Mesodermal cell (in vitro differentiated cells): ENCODE measurements around the gene ANKRD29.

Source experiments
- H3K27ac ChIP-seq: 2 replicates; pipeline ENCODE4 v1.7.0; 2013; ENCODE audit warnings: mild to moderate bottlenecking, low read depth, low read length, moderate library complexity; ENCODE audit not compliant: severe bottlenecking
- H3K36me3 ChIP-seq: 2 replicates; pipeline ENCODE4 v1.7.1; 2013; ENCODE audit warnings: mild to moderate bottlenecking, low read length, moderate library complexity; ENCODE audit not compliant: control insufficient read depth, insufficient read depth
- H3K4me1 ChIP-seq: one replicate; pipeline ENCODE4 v1.7.1; 2013; ENCODE audit warnings: mild to moderate bottlenecking, low read length; ENCODE audit not compliant: insufficient read depth, control insufficient read depth, poor library complexity, severe bottlenecking
- H3K4me3 ChIP-seq: 2 replicates; pipeline ENCODE4 v1.7.0; 2013; ENCODE audit warnings: low read length, control low read depth, mild to moderate bottlenecking; ENCODE audit not compliant: insufficient read depth, poor library complexity, severe bottlenecking; ENCODE audit errors: extremely low read depth
- H3K9me3 ChIP-seq: 2 replicates; pipeline ENCODE4 v1.7.1; 2013; ENCODE audit warnings: mild to moderate bottlenecking, low read length, moderate library complexity; ENCODE audit not compliant: control insufficient read depth
- WGBS, 2 experiments: methylation state at CpG; one replicate each; pipeline ENCODE4 v1.1.5; 2013; ENCODE audit warnings: missing lambda C conversion rate in 2 of 2; ENCODE audit not compliant: insufficient coverage in 2 of 2; 5-methylcytosine and 5-hydroxymethylcytosine counted together

ANKRD29 gene

GRCh38 chr18:23664674-23665073 is 2.0 kb upstream of the ANKRD29 start:
- no peak overlapping the region for H3K27ac ChIP-seq
- 78% methylated on average over 2 to 5 of the region's 6 CpGs for WGBS, 2 experiments
- H3K4me3 ChIP-seq = no peak overlapping the region
- H3K36me3 ChIP-seq = no peaks in the 10 kb centered on the region
- H3K9me3 ChIP-seq = no peaks in the 10 kb centered on the region
- H3K4me1 ChIP-seq = no peaks in the 10 kb centered on the region

GRCh38 chr18:23661735-23662308 is 889 bp downstream of the ANKRD29 start:
- peak overlapping the region; percentile 28 for H3K4me3 ChIP-seq
- H3K9me3 ChIP-seq = no peaks in the 10 kb centered on the region
- H3K27ac ChIP-seq = no peak overlapping the region
- WGBS, 2 experiments = 73 to 75% methylated on average over 5 to 6 of the region's 9 CpGs
- no peaks in the 10 kb centered on the region for H3K36me3 ChIP-seq
- peaks cover 4% of the 10 kb centered on the region for H3K4me1 ChIP-seq

GRCh38 chr18:23658285-23658684 is 4.4 kb downstream of the ANKRD29 start:
- no peak overlapping the region for H3K4me3 ChIP-seq
- H3K4me1 ChIP-seq = peaks cover 8% of the 10 kb centered on the region
- H3K9me3 ChIP-seq = no peaks in the 10 kb centered on the region
- WGBS, 2 experiments = 97 to 100% methylated on average over 2 to 5 of the region's 5 CpGs
- H3K36me3 ChIP-seq = no peaks in the 10 kb centered on the region
- no peak overlapping the region for H3K27ac ChIP-seq

- Histone ChIP-seq H3K27ac (no peak overlapping the region), H3K4me1 (peaks cover 4% of the 10 kb centered on the region), H3K4me3 (no peak overlapping the region), H3K9me3 (no peaks in the 10 kb centered on the region), H3K36me3 (no peaks in the 10 kb centered on the region)
- WGBS, 2 experiments = 75 to 81% methylated on average over 3 to 5 of the region's 6 CpGs
Measured at GRCh38 chr18:23652232-23652631, 10.5 kb downstream of the ANKRD29 start.

GRCh38 chr18:23650968-23651927 is 11.5 kb downstream of the ANKRD29 start:
- Histone ChIP-seq H3K4me1 (peaks cover 2% of the 10 kb centered on the region), H3K36me3 (no peaks in the 10 kb centered on the region), H3K27ac (no peak overlapping the region), H3K4me3 (no peak overlapping the region), H3K9me3 (no peaks in the 10 kb centered on the region)
- 89 to 93% methylated on average over 2 of the region's 6 CpGs for WGBS, 2 experiments

- WGBS, 2 experiments = 96 to 97% methylated on average over 8 of the region's 8 CpGs
- H3K36me3 ChIP-seq = no peaks in the 10 kb centered on the region
- H3K4me3 ChIP-seq = no peak overlapping the region
- no peaks in the 10 kb centered on the region for H3K4me1 ChIP-seq
- H3K9me3 ChIP-seq = no peaks in the 10 kb centered on the region
- no peak overlapping the region for H3K27ac ChIP-seq
Measured at GRCh38 chr18:23648940-23649607, 13.6 kb downstream of the ANKRD29 start.

- Histone ChIP-seq H3K4me1 (no peaks in the 10 kb centered on the region), H3K4me3 (no peak overlapping the region), H3K27ac (no peak overlapping the region), H3K36me3 (no peaks in the 10 kb centered on the region), H3K9me3 (no peaks in the 10 kb centered on the region)
- 100% methylated on average over 1 of the region's 3 CpGs; no CpG with 5 or more reads in 1 of the 2 experiments for WGBS, 2 experiments
Measured at GRCh38 chr18:23648456-23648855, 14.3 kb downstream of the ANKRD29 start.

GRCh38 chr18:23646282-23646681 is 16.4 kb downstream of the ANKRD29 start:
- Histone ChIP-seq H3K36me3 (no peaks in the 10 kb centered on the region), H3K4me1 (no peaks in the 10 kb centered on the region), H3K4me3 (no peak overlapping the region), H3K27ac (no peak overlapping the region), H3K9me3 (peaks cover 5% of the 10 kb centered on the region)
- 82 to 100% methylated on average over 1 to 2 of the region's 2 CpGs for WGBS, 2 experiments

GRCh38 chr18:23645568-23646175 is 17.0 kb downstream of the ANKRD29 start:
- 94% methylated on average over 4 of the region's 4 CpGs; no CpG with 5 or more reads in 1 of the 2 experiments for WGBS, 2 experiments
- no peaks in the 10 kb centered on the region for H3K4me1 ChIP-seq
- no peak overlapping the region for H3K27ac ChIP-seq
- H3K36me3 ChIP-seq = no peaks in the 10 kb centered on the region
- peaks cover 5% of the 10 kb centered on the region for H3K9me3 ChIP-seq
- no peak overlapping the region for H3K4me3 ChIP-seq

- whole genome bisulfite sequencing, 2 experiments = 33 to 80% methylated on average over 1 of the region's 2 CpGs
Measured at GRCh38 chr18:23643815-23644490, 18.8 kb downstream of the ANKRD29 start.

More at GRCh38 chr18:23643815-23644490, 18.8 kb downstream of the ANKRD29 start:
- Histone ChIP-seq H3K4me3 (no peak overlapping the region), H3K36me3 (no peaks in the 10 kb centered on the region), H3K27ac (no peak overlapping the region), H3K4me1 (no peaks in the 10 kb centered on the region), H3K9me3 (peaks cover 5% of the 10 kb centered on the region)
